ENCODE data around the gene SNRNP200. TPM values are rescaled to one million over a fixed set of nuclear protein-coding genes. Genes with fewer than 3 reads are reported as not detected.

The SNRNP200 gene
- total RNA-seq, 1 donor from 2014 or later, result 97.3 TPM

Other genes starting within 250 kb of the SNRNP200 start
- not detected in 2 replicates for gene ADRA2B, start 189.0 kb downstream of the SNRNP200 start, total RNA-seq
- gene ASTL, start 167.0 kb downstream of the SNRNP200 start, total RNA-seq, result not detected in 2 replicates
- 0.84 and 0.95 TPM in 2 replicates for gene DUSP2, start 160.1 kb downstream of the SNRNP200 start, total RNA-seq
- gene STARD7, start 96.7 kb downstream of the SNRNP200 start, total RNA-seq, result 101 and 103 TPM in 2 replicates
- gene TMEM127, start 39.5 kb downstream of the SNRNP200 start, total RNA-seq, result 41.7 and 45.5 TPM in 2 replicates
- 56.3 and 58.6 TPM in 2 replicates for gene CIAO1, start 39.3 kb downstream of the SNRNP200 start, total RNA-seq
- 0.10 and 0.45 TPM in 2 replicates for gene ITPRIPL1, start 19.8 kb upstream of the SNRNP200 start, total RNA-seq
- gene NCAPH, start 30.2 kb upstream of the SNRNP200 start, total RNA-seq, result 2.5 and 2.8 TPM in 2 replicates
- gene NEURL3, start 199.8 kb upstream of the SNRNP200 start, total RNA-seq, result 0.34 and 0.38 TPM in 2 replicates
- 11.3 and 11.8 TPM in 2 replicates for gene ARID5A, start 231.2 kb upstream of the SNRNP200 start, total RNA-seq

Measured in astrocyte (in vitro differentiated cells and primary cell).